B cell (primary cell): Measurements from ENCODE around the gene ANKRD33. TPM values are rescaled to one million over a fixed set of nuclear protein-coding genes. Genes with fewer than 3 reads are reported as not detected.

ENCODE experiments used
- ATAC-seq: fragments of 200-7000 bp; cut with Tn5 transposase; one replicate; pipeline ENCODE4 v1.10.0; 2021; ENCODE audit warnings: low read depth, mild to moderate bottlenecking, moderate number of reproducible peaks, moderate library complexity
- CTCF ChIA-PET: fragments of 350-600 bp; sonication (Branson Sonifier 250); formaldehyde crosslinking; loops from one replicate; lab custom pipeline; 2021; ENCODE audit warnings: antibody characterized with exemption, inconsistent platforms; lab: Charles Lee
- POLR2A ChIA-PET: fragments of 350-600 bp; sonication (Branson Sonifier 250); formaldehyde crosslinking; loops from one replicate; lab custom pipeline; 2021; ENCODE audit warnings: antibody characterized with exemption; lab: Charles Lee
- DNase-seq: peaks from one replicate; pipeline ENCODE4 v3.0.0; 2013
- H2AFZ ChIP-seq: 2 replicates; pipeline ENCODE4 v1.6.1; 2012; ENCODE audit warnings: mild to moderate bottlenecking, low read depth, low read length; ENCODE audit not compliant: insufficient read depth, poor library complexity, severe bottlenecking
- H3K27ac ChIP-seq, 2 donors: 1 replicate in 1 of 2; 2 replicates in 1 of 2; pipeline ENCODE4 v1.5.1; 2012 to 2013; ENCODE audit warnings: low read length in 2 of 2, mild to moderate bottlenecking in 2 of 2, moderate library complexity in 1 of 2
- H3K27me3 ChIP-seq, 4 experiments: fragments of 200-600 bp in 1 of 4; sonication (generic) in 1 of 4; replicated peaks in 1 of 4; 1 replicate in 2 of 4; 2 replicates in 2 of 4; pipeline versions ENCODE4 v1.6.1 to v1.7.0; 2013 to 2016; ENCODE audit warnings: low read length in 3 of 4, mild to moderate bottlenecking in 2 of 4, mixed read lengths in 1 of 4, moderate library complexity in 1 of 4; ENCODE audit not compliant: insufficient read depth in 4 of 4, control insufficient read depth in 3 of 4; ENCODE audit errors: control extremely low read depth in 1 of 4
- H3K36me3 ChIP-seq, 2 experiments: replicated peaks in 1 of 2; 1 replicate in 1 of 2; 2 replicates in 1 of 2; pipeline versions ENCODE4 v1.6.1 to v1.7.1; 2013; ENCODE audit warnings: low read length in 1 of 2; ENCODE audit not compliant: insufficient read depth in 2 of 2, control insufficient read depth in 1 of 2; ENCODE audit errors: control extremely low read depth in 1 of 2, extremely low read depth in 1 of 2
- H3K4me1 ChIP-seq, 2 donors: fragments of 200-600 bp in 1 of 2; sonication (generic) in 1 of 2; 1 replicate in 1 of 2; 2 replicates in 1 of 2; pipeline versions ENCODE4 v1.5.1 to v1.6.1; 2013 to 2017; ENCODE audit warnings: low read length in 2 of 2; ENCODE audit not compliant: control insufficient read depth in 2 of 2, insufficient read depth in 2 of 2
- H3K4me2 ChIP-seq: replicated peaks from 2 replicates; pipeline ENCODE3; 2012; ENCODE audit warnings: mild to moderate bottlenecking, low read depth, low read length; ENCODE audit not compliant: poor library complexity, severe bottlenecking
- H3K4me3 ChIP-seq, 5 experiments: fragments of 200-600 bp in 1 of 5; sonication (generic) in 1 of 5; 1 replicate in 3 of 5; 2 replicates in 2 of 5; pipeline versions ENCODE4 v1.5.1 to v1.7.0; 2011 to 2016; ENCODE audit warnings: low read length in 4 of 5, mild to moderate bottlenecking in 4 of 5, low read depth in 2 of 5, control low read depth in 1 of 5, moderate library complexity in 1 of 5; ENCODE audit not compliant: insufficient read depth in 1 of 5; ENCODE audit errors: control extremely low read depth in 1 of 5, extremely low read depth in 1 of 5
- H3K79me2 ChIP-seq: fragments of 200-600 bp; sonication (generic); one replicate; pipeline ENCODE4 v1.6.0; 2016; ENCODE audit warnings: low read length; ENCODE audit not compliant: control insufficient read depth, insufficient read depth
- H3K9ac ChIP-seq: fragments of 200-600 bp; sonication (generic); 2 replicates; pipeline ENCODE4 v1.6.1; 2017; ENCODE audit warnings: mild to moderate bottlenecking, low read length, moderate library complexity
- H3K9me3 ChIP-seq, 3 donors: one replicate each; pipeline versions ENCODE4 v1.6.1 to v1.7.1; 2013; ENCODE audit warnings: low read length in 2 of 3; ENCODE audit not compliant: control insufficient read depth in 2 of 3, insufficient read depth in 1 of 3; ENCODE audit errors: control extremely low read depth in 1 of 3
- H4K20me1 ChIP-seq: 2 replicates; pipeline ENCODE4 v1.6.0; 2012; ENCODE audit warnings: mild to moderate bottlenecking, low read length; ENCODE audit not compliant: insufficient read depth, control insufficient read depth, poor library complexity, severe bottlenecking
- H3K27ac Mint-ChIP-seq: one replicate; pipeline ENCODE4 v1.8.0; 2021; ENCODE audit warnings: mixed read lengths
- H3K27me3 Mint-ChIP-seq: one replicate; pipeline ENCODE4 v1.8.0; 2021; ENCODE audit warnings: mixed read lengths
- H3K4me1 Mint-ChIP-seq: one replicate; pipeline ENCODE4 v1.8.0; 2021; ENCODE audit warnings: mixed read lengths
- H3K4me3 Mint-ChIP-seq: one replicate; pipeline ENCODE4 v1.8.0; 2021; ENCODE audit warnings: mixed read lengths
- H3K9me3 Mint-ChIP-seq: one replicate; pipeline ENCODE4 v1.8.0; 2022; ENCODE audit warnings: mixed read lengths; ENCODE audit not compliant: insufficient read depth
- CTCF ChIP-seq: fragments of 200-600 bp; IDR thresholded peaks from one replicate; pipeline ENCODE4 v1.8.0; 2022; ENCODE audit warnings: antibody characterized with exemption, mild to moderate bottlenecking
- EZH2 ChIP-seq: IDR thresholded peaks from 2 replicates; pipeline ENCODE4 v1.6.1; 2012; ENCODE audit warnings: borderline replicate concordance, low read depth, mild to moderate bottlenecking, moderate library complexity, low read length; ENCODE audit not compliant: insufficient read depth, poor library complexity, severe bottlenecking
- WGBS: methylation state at CpG from one replicate; pipeline ENCODE4 v1.1.5; 2013; ENCODE audit warnings: missing lambda C conversion rate; ENCODE audit not compliant: insufficient coverage; 5-methylcytosine and 5-hydroxymethylcytosine counted together
- intact Hi-C: fragments of 100-400 bp; cut with micrococcal nuclease; formaldehyde crosslinking; loops from one replicate; pipeline ENCODE4 v1.10.0; 2022
- polyA plus RNA-seq: library from polyadenylated mRNA; depleted of rRNA; stranded (reverse); fragments of >200 nt; gene quantifications from 2 replicates; pipeline ENCODE4 v1.2.3, GENCODE V29; 2012
- total RNA-seq, 2 donors: library from RNA; stranded (reverse); fragments of 120-200 nt in 1 of 2; gene quantifications; 1 replicate in 1 of 2; 2 replicates in 1 of 2; pipeline versions ENCODE4 v1.2.3 to v1.2.4, GENCODE V29; 2013 to 2022

Gene ANKRD33
- total and polyA plus RNA-seq, 2 donors (not counting 1 experiment from before 2014, with no cell fraction given), result not detected

- H3K79me2 ChIP-seq, result no peaks in the 10 kb centered on the region
- H3K36me3 ChIP-seq, result no peaks in the 10 kb centered on the region
- Mint-ChIP-seq H3K4me3 (no peak overlapping the region), H3K4me1 (no peaks in the 10 kb centered on the region), H3K27me3 (peaks cover 20% of the 10 kb centered on the region), H3K9me3 (no peaks in the 10 kb centered on the region), H3K27ac (no peak overlapping the region)
- intact Hi-C loops, result no loop called here
- no peak overlapping the region for H3K4me3 ChIP-seq
- H3K4me2 ChIP-seq, result no peak overlapping the region
- WGBS, result 87% methylated on average over 6 of the region's 8 CpGs
- H3K9ac ChIP-seq, result no peak overlapping the region
- peaks cover 0 to 16% (median 0%) of the 10 kb centered on the region in 4 experiments for H3K27me3 ChIP-seq
- no peaks in the 10 kb centered on the region for H4K20me1 ChIP-seq
- no peak overlapping the region for H2AFZ ChIP-seq
- DNase-seq (no peak), ATAC-seq (no peak)
- no peaks in the 10 kb centered on the region for H3K4me1 ChIP-seq
- ChIA-PET POLR2A (no interaction called here), CTCF (interaction anchor here (0.9 kb wide), 1 partner anchor 11 kb away, joined by 3 read pairs; no protein-coding TSS in a partner anchor)
- TF ChIP-seq CTCF (no peak), EZH2 (no peak)
- no peaks in the 10 kb centered on the region for H3K9me3 ChIP-seq
- no peak overlapping the region for H3K27ac ChIP-seq
Observed at GRCh38 chr12:51897181-51897580, 9.3 kb downstream of the ANKRD33 start.

DNA sequence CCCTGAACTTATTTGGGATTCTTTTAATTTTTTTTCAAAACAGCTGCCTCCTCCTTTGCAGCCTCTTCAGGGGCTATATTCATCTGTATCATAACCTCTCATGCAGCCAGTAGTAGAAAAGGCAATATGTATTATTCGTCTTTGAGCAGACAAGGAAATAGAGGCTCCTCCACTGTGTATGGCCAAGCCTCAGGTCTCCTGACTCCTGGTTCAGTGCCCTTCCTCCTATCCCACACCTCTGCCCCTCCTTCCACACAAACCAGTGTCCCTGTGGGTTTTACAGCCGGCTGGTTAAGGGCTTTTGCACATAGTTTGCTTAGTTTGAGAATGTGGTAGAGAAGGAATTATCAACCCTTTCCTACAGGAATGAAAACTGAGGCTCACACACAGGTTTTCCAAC lies 10.6 kb downstream of the ANKRD33 start:
- DNase-seq (no peak), ATAC-seq (no peak)
- H3K4me3 Mint-ChIP-seq, result no peak overlapping the region
- H4K20me1 ChIP-seq, result no peaks in the 10 kb centered on the region
- TF ChIP-seq EZH2 (no peak), CTCF (no peak)
- H3K27ac ChIP-seq, result no peak overlapping the region
- CTCF ChIA-PET, result no interaction called here
- H3K4me3 ChIP-seq, result no peak overlapping the region
- no peak overlapping the region for H3K27ac Mint-ChIP-seq
- POLR2A ChIA-PET, result no interaction called here
- WGBS, result no CpG with 5 or more reads among the region's 2 CpGs
- H3K4me1 ChIP-seq, result no peaks in the 10 kb centered on the region
- H3K9me3 ChIP-seq, result peaks cover 0 to 4% (median 0%) of the 10 kb centered on the region in 3 donors
- no peaks in the 10 kb centered on the region for H3K79me2 ChIP-seq
- no peak overlapping the region for H2AFZ ChIP-seq
- peaks cover 0 to 16% (median 0%) of the 10 kb centered on the region in 4 experiments for H3K27me3 ChIP-seq
- no peaks in the 10 kb centered on the region for H3K4me1 Mint-ChIP-seq
- peaks cover 20% of the 10 kb centered on the region for H3K27me3 Mint-ChIP-seq
- no peaks in the 10 kb centered on the region for H3K9me3 Mint-ChIP-seq
- no peaks in the 10 kb centered on the region for H3K36me3 ChIP-seq
- no peak overlapping the region for H3K4me2 ChIP-seq
- intact Hi-C loops, result no loop called here
- no peak overlapping the region for H3K9ac ChIP-seq
